Measurements from ENCODE around the gene AQP5.

The AQP5 gene

DNA sequence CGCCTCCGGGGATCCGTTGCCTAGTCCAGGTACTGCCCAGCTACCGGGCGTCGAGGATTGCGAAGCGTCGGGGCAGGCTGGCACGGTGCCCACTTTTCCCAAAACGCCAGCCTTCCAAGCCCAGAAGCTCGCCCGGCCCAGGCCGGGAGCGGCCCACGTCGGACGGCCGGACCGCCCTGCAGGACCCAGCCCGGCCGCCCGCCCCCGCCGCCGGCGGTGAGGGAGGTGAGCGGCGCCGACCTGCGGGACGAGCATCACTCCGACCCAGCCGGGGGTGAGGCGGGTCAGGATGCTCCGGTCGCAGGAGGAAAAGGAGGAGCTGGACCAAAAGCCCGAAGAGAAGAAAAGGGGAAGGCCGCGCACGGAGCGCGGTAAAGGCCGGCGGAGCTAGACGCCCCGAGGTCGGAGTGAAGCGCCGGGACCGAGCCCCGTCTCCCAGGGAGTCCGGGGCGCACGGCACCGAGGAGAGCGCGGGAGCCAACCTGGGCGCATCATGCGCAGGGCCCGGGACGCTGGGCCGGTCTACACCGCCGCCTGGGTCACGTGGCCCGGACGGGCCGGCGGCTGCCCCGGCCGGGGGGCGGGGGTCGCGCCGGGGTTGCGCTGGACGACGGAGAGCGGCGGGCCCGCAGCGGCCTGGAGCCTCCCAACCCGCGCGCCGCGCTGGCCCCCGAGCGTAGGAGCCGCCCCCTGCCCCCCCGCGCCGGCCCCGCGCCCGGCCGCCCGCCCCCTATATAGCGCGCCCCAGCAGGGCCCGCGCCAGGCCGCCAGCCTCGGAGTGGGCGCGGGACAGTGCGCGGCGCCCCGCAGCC lies at the start of gene AQP5:
Gene AQP5, plus strand, starts transcription at position 762 of the 812 bp plus-strand sequence. CDS start 146 bp downstream, outside the sequence.
- DNase-seq (ENCODE audit: low spot score), result no peak

DNA sequence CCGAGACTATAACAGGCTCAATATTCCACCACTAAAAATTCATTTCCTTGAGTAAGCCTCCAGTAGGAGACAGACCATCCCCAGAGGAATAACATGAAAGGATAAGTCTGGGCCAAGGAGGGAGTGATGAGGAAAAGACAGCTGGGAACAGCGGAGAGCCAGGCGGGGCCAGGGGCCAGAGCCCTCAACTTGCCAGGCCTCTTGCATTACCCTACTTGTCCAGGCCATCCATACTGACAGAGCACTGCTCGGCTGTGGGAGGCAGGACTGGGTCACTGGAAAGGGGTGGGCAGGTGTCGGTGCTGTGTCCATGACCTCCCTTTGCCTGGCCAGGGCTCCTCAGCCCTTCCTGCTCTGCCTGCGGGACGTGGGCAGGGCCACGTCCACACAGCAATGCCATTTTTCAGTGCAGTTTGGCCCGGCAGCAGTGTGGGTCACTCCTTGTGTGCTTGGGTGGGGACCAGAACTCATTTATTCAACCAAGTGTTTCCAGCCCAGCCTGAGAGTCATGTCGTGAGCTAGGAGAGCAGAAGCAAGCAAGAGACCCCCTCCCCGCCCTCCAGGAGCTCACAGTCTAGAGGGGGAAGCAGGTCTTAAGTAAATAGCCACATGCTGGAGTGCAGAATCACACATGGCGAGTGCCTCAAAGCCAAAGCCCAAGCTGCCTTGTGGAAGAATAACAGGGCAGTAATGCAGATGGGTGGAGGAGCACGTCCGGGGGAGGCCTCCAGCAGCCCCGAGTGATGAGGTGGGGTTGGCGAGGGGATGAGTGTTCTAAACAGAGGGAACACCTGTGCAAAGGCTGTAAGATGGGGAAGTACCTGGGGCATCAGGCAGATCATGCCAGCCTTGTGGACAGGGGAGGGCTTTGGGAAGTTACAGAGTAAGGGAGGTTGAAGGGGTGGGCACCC lies 49.1 kb upstream of the AQP5 start:
- DNase-seq (ENCODE audit: low spot score), result no peak

- no peak for DNase-seq (ENCODE audit: low spot score)
Observed at GRCh38 chr12:49916129-49916919, 45.3 kb upstream of the AQP5 start.

- DNase-seq (ENCODE audit: low spot score), result no peak
Observed at GRCh38 chr12:49917166-49917787, 44.4 kb upstream of the AQP5 start.

- no peak for DNase-seq (ENCODE audit: low spot score)
Observed at GRCh38 chr12:49917788-49918173, 43.9 kb upstream of the AQP5 start.

DNA sequence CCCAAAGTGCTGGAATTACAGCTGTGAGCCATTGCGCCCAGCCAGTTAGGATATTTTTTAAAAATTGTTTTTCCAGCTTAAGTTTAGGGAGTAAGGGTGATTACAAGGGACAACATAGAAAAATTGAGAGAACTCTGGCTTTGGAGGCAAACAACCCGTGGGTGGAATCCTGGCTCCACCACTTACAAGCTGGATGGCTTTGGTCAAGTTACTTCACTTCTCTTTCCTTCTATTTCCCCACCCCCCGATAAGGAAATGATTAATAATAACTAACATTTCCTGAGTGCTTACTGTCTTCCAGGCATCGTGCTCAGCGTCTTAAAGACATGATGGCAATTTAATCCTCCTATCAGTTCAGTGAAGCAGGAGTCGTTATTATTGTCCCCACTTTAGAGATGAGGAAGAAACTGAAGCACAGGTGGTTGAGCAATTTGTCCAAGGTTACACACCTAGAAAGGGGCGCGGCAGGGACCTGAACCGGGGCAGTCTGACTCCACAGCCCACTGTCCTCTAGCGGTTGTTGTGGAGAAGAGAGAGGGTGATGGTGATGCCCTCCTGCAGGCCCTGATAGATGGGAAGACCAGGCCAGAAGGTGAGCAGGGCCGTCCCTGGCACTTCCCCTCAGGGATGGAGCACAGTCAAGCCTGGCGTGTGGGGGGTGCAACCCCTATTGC lies 41.3 kb upstream of the AQP5 start:
- DNase-seq (ENCODE audit: low spot score), result no peak

GRCh38 chr12:49920915-49921286 lies 40.8 kb upstream of the AQP5 start:
- no peak for DNase-seq (ENCODE audit: low spot score)

DNA sequence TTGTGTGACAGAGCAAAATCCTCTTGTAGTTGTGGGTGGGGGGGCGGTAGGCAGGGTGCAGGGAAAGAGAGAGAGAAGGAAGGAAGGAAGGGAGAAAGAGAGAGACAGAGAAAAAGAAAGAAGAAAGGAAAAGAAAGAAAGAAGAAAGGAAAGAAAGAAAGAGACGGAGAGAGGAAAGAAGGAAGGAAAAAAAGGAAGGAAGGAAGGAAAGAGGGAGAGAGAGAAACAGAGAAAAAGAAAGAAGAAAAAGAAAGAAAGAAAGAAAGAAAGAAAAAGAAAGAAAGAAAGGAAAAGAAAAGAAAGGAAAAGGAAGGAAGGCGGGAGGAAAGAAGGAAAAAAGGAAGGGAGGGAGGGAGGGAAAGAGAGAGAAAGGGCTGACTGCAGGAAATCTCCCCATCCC lies 40.4 kb upstream of the AQP5 start:
- no peak for DNase-seq (ENCODE audit: low spot score)

GRCh38 chr12:49921936-49922335 lies 39.7 kb upstream of the AQP5 start:
- no peak for DNase-seq (ENCODE audit: low spot score)

DNA sequence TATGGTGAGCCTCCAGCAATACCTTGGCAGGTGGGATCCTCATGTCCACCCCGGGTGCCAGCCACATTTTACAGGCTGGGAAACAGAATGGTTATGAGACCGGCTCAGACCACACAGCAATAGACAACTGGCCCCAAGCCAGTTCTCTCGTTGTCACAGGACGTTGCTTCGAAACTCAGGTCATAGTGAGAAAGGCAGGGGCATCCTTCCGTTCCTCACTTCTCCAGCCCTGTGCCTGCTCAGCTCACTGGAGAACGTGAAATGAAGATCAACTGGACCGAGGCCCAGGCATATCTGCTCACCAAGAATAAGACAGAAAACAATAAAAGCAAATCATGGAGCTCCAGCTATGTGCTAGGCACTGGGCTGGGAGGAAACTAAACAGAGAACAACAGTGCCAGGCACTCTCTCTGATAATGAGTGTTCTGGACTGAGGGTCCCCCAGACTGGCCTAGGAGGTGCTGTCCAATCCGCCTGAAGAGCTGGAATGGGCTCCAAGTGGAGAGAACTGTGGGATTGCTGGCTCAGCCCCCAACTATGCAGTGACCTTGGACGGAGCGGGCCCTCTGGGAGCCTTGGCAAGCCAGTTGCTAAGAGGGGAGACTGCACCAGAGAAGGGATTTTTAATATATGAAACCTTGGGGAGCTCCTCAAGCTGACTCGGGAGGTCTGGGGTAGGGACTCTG lies 39.2 kb upstream of the AQP5 start:
- DNase-seq (ENCODE audit: low spot score), result no peak

- DNase-seq (ENCODE audit: low spot score), result no peak
Observed at GRCh38 chr12:49923035-49923644, 38.5 kb upstream of the AQP5 start.

- no peak for DNase-seq (ENCODE audit: low spot score)
Observed at GRCh38 chr12:49923880-49924556, 37.7 kb upstream of the AQP5 start.

DNA sequence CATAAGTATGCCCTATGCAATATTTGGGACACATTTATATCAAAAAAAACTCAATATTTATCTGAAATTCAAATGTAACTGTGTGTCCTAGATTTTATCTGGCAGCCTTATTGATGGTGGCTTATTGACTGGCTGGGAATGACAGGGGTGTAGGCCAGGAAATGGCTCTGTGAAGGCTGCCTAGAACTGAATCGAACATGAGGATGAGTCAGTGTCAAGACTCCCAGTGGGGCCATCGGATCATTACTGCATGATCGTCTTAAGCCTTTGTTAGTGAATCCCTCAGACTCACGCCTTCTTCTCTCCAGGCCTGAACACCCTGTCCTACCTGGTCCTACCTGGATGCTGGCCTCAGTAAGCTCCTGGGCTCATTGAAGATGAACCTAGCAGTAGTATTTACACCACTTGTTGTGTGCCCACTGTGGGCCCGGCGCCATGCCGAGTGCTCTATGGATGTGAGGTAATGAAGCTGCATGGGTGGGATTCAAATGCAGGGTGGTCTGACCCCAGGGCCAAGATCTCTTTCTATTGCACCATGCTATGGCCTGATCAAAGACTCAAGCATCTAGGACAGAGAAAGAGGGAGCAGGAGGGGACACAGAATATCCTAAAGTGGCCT lies 36.9 kb upstream of the AQP5 start:
- no peak for DNase-seq (ENCODE audit: low spot score)

- DNase-seq (ENCODE audit: low spot score), result no peak
Observed at GRCh38 chr12:49925433-49926204, 36.1 kb upstream of the AQP5 start.

DNA sequence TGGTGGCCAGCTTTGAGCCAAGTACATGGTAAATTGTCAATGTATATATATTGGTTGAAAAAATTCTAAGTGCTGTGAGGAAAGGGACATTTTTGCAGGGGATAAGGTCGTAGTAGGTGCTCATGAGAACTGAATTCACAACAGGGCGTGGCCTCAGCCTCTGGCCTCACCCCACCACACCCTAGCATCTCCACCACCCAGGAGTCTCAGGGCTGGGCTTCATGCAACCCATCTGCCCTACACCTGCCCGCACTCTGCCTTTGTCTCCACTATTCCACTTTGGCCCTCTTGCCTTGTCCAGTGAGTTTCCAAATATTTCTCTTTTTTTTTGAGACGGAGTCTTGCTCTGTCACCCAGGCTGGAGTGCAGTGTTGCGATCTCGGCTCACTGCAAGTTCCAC lies 33.2 kb upstream of the AQP5 start:
- no peak for DNase-seq (ENCODE audit: low spot score)

- DNase-seq (ENCODE audit: low spot score), result no peak
Observed at GRCh38 chr12:49929581-49929980, 32.1 kb upstream of the AQP5 start.

DNA sequence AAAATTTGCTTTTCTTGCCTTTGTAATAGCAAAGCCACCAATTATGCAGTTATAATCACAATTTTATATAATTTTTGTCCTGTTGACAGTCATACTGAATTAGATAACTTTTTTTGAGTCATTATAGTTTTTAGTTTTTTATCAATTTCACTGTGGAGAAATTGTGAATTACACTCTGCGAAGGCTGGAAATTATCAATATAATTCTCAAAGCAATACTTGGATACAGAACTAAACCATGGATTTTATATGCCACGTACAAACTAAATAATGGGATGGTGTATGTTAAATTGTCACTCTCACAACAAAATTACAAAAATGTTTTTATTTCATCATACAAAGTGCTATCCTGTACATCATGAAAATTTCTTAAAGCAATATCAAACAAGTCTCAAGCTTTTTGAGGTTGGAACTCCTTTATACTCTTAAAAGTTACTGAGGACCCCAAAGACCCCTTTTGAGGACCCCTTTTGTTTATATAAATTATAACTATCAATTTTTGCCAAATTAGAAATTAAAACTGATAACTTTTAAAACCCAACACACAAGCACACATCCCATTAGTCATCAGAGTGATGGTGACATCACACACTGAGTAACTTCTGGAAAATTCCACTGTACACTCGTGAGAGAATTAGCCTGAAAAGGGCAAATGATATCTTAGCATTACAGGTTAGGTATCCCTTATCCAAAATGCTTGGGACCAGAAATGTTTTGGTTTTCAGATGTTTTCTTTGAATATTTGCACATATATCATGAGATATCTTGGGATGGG lies 31.0 kb upstream of the AQP5 start:
- no peak for DNase-seq (ENCODE audit: low spot score)

GRCh38 chr12:49932023-49932422 lies 29.6 kb upstream of the AQP5 start:
- no peak for DNase-seq (ENCODE audit: low spot score)

Measured in putamen (tissue), 1 donor.